ENCODE data around the gene DLX6. TPM values are rescaled to one million over a fixed set of nuclear protein-coding genes. Genes with fewer than 3 reads are reported as not detected.

The DLX6 gene
- total RNA-seq, 2 experiments from 2014 or later: not detected

DNA sequence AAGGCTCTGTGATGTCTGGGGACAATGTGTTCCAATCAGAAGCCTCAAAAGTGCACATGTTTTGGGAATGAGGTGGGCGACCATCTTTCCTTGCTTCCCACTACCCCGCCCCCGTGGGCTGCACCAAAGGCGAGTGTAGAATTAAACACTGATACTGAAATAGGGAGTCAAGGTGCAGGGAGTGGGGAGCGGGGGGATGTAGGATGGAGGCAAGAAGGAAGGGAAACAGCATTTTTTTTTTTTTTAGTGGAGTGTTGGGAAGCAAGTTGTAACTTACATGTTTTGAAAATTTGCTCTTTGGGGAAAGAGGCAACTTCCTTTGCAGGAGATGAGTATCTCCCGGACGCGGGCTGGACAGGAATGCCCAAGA, 19.8 kb downstream of the DLX6 start:
- no peaks in the 10 kb centered on the region for H3K9me2 ChIP-seq (ENCODE audit: insufficient read depth, low read length)
- H3K4me1 ChIP-seq (ENCODE audit: insufficient read depth, low read length, poor library complexity, severe bottlenecking): no peaks in the 10 kb centered on the region
- BruUV-seq (replicated peaks): no TSS peak
- DNase-seq (ENCODE audit: low spot score): no peak
- H3K36me3 ChIP-seq (ENCODE audit: insufficient read depth, low read length): no peaks in the 10 kb centered on the region
- intact Hi-C loops (cut with micrococcal nuclease; ENCODE audit: unreplicated experiment): no loop called here
- no peaks in the 10 kb centered on the region for H3K79me2 ChIP-seq (ENCODE audit: insufficient read depth, low read depth, low read length)
- no peak for TF ChIP-seq CTCF (conservative IDR thresholded peaks at IDR 0.05; ENCODE audit: low read length)
- no peak for TF ChIP-seq EZH2phosphoT487 (IDR thresholded peaks at IDR 0.05; ENCODE audit: borderline replicate concordance, low read depth, low read length)
- no peaks in the 10 kb centered on the region for H4K20me1 ChIP-seq (ENCODE audit: insufficient read depth, low read length)
- H2AFZ ChIP-seq (ENCODE audit: low read length): no peak overlapping the region
- no peak overlapping the region for H3K4me2 ChIP-seq (ENCODE audit: low read length)
- CTCF ChIA-PET (ENCODE audit: unreplicated experiment): no interaction called here
- H3K9me3 ChIP-seq (ENCODE audit: low read length): no peaks in the 10 kb centered on the region
- no peak overlapping the region for H3K27ac ChIP-seq (ENCODE audit: low read depth, low read length, poor library complexity, severe bottlenecking)
- POLR2A ChIA-PET: no interaction called here
- no peak overlapping the region for H3K4me3 ChIP-seq (ENCODE audit: low read depth, low read length, poor library complexity, severe bottlenecking)

GRCh38 chr7:97025983-97026714, 20.8 kb downstream of the DLX6 start:
- no TSS peak for BruUV-seq (replicated peaks)
- H3K79me2 ChIP-seq (ENCODE audit: insufficient read depth, low read depth, low read length): no peaks in the 10 kb centered on the region
- H3K4me2 ChIP-seq (ENCODE audit: low read length): no peak overlapping the region
- intact Hi-C loops (cut with micrococcal nuclease; ENCODE audit: unreplicated experiment): loop anchor here (2.0 kb wide), 1 partner anchor 951 kb away; no protein-coding TSS in a partner anchor
- no peaks in the 10 kb centered on the region for H4K20me1 ChIP-seq (ENCODE audit: insufficient read depth, low read length)
- POLR2A ChIA-PET: interaction anchor here (0.6 kb wide), 1 partner anchor 47 kb away, joined by 3 read pairs; no protein-coding TSS in a partner anchor
- no peak overlapping the region for H3K4me3 ChIP-seq (ENCODE audit: low read depth, low read length, poor library complexity, severe bottlenecking)
- no peak overlapping the region for H3K27ac ChIP-seq (ENCODE audit: low read depth, low read length, poor library complexity, severe bottlenecking)
- TF ChIP-seq EZH2phosphoT487 (IDR thresholded peaks at IDR 0.05; ENCODE audit: borderline replicate concordance, low read depth, low read length): no peak
- TF ChIP-seq CTCF (conservative IDR thresholded peaks at IDR 0.05; ENCODE audit: low read length): no peak
- no peak overlapping the region for H2AFZ ChIP-seq (ENCODE audit: low read length)
- H3K4me1 ChIP-seq (ENCODE audit: insufficient read depth, low read length, poor library complexity, severe bottlenecking): no peaks in the 10 kb centered on the region
- H3K36me3 ChIP-seq (ENCODE audit: insufficient read depth, low read length): no peaks in the 10 kb centered on the region
- no peaks in the 10 kb centered on the region for H3K9me2 ChIP-seq (ENCODE audit: insufficient read depth, low read length)
- CTCF ChIA-PET (ENCODE audit: unreplicated experiment): no interaction called here
- no peaks in the 10 kb centered on the region for H3K9me3 ChIP-seq (ENCODE audit: low read length)
- DNase-seq (ENCODE audit: low spot score): no peak
